ENCODE measurements around the gene EIF3I. TPM values are rescaled to one million over a fixed set of nuclear protein-coding genes. Genes with fewer than 3 reads are reported as not detected.

Gene EIF3I
- total and polyA plus RNA-seq, 2 donors (not counting 1 experiment from before 2014, with no cell fraction given), result 277 to 492 TPM

DNA sequence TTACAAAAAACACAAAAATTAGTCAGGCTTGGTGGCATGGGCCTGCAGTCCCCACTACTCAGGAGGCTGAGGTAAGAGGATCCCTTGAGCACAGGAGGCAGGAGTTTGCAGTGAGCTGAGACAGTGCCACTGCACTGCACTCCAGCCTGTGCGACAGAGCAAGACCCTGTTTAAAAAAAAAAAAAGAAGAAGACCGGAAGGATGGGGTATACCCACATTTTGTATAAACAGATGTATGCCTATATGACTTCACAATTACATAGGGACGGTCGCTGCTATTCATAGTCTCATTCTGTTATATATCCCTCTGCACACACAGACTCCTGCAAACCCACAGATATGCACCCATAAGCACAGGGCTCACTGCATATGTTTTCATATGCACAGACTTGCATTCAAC, 41.5 kb downstream of the EIF3I start:
- Histone ChIP-seq H3K27me3 (ENCODE audit: control insufficient read depth, insufficient read depth, low read length) (no peaks in the 10 kb centered on the region), H4K20me1 (ENCODE audit: control insufficient read depth, extremely low read depth, insufficient read depth, low read length) (no peaks in the 10 kb centered on the region), H3K4me1 (ENCODE audit: control insufficient read depth, extremely low read depth, insufficient read depth, low read length) (peaks cover 2% of the 10 kb centered on the region), H3K4me2 (ENCODE audit: extremely low read depth, insufficient read depth, low read length) (no peak overlapping the region), H3K36me3 (ENCODE audit: control insufficient read depth, insufficient read depth, low read length) (no peaks in the 10 kb centered on the region), H3K4me3 (replicated peaks in 1 of 4; ENCODE audit: control extremely low read depth in 1 of 4, insufficient read depth in 1 of 4, low read depth in 3 of 4, low read length in 4 of 4) (no peak overlapping the region), H3K27ac (ENCODE audit: insufficient read depth, low read length) (no peak overlapping the region), H3K79me2 (ENCODE audit: control insufficient read depth, insufficient read depth, low read length) (no peaks in the 10 kb centered on the region), H3K9me3 (ENCODE audit: control insufficient read depth, insufficient read depth, low read depth, low read length) (no peaks in the 10 kb centered on the region), H2AFZ (ENCODE audit: low read length) (no peak overlapping the region), H3K9ac (ENCODE audit: insufficient read depth, low read length) (no peak overlapping the region)
- no peak for TF ChIP-seq EZH2 (IDR thresholded peaks at IDR 0.05; ENCODE audit: low read length, missing control alignments)
- no peak for TF ChIP-seq CTCF (conservative IDR thresholded peaks at IDR 0.05 in 1 of 2, IDR thresholded peaks at IDR 0.05 in 1 of 2; ENCODE audit: low read depth in 1 of 2, low read length in 2 of 2)
- DNase-seq (ENCODE audit: low read depth in 2 of 2), result no peak

DNA sequence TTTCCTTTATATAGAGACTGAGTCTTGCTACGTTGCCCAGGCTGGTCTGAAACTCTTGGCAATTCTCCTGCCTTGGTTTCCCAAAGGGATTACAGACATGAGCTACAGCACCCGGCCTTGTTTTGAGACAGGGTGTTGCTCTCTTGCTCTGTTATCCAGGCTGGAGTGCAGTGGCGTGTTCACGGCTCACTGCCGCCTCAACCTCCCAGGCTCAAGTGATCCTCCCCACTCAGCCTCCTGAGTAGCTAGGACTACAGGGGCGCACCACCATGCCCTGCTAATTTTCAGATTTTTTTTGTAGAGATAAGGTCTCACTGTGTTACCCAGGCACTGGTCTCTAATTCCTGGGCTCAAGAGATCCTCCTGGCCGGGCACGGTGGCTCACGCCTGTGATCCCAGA, 43.6 kb downstream of the EIF3I start:
- Histone ChIP-seq H3K27ac (ENCODE audit: insufficient read depth, low read length) (no peak overlapping the region), H3K4me2 (ENCODE audit: extremely low read depth, insufficient read depth, low read length) (no peak overlapping the region), H3K4me1 (ENCODE audit: control insufficient read depth, extremely low read depth, insufficient read depth, low read length) (peaks cover 2% of the 10 kb centered on the region), H4K20me1 (ENCODE audit: control insufficient read depth, extremely low read depth, insufficient read depth, low read length) (no peaks in the 10 kb centered on the region), H3K79me2 (ENCODE audit: control insufficient read depth, insufficient read depth, low read length) (no peaks in the 10 kb centered on the region), H3K27me3 (ENCODE audit: control insufficient read depth, insufficient read depth, low read length) (peaks cover 3% of the 10 kb centered on the region), H3K9ac (ENCODE audit: insufficient read depth, low read length) (no peak overlapping the region), H3K36me3 (ENCODE audit: control insufficient read depth, insufficient read depth, low read length) (no peaks in the 10 kb centered on the region), H2AFZ (ENCODE audit: low read length) (no peak overlapping the region), H3K4me3 (replicated peaks in 1 of 4; ENCODE audit: control extremely low read depth in 1 of 4, insufficient read depth in 1 of 4, low read depth in 3 of 4, low read length in 4 of 4) (no peak overlapping the region), H3K9me3 (ENCODE audit: control insufficient read depth, insufficient read depth, low read depth, low read length) (no peaks in the 10 kb centered on the region)
- TF ChIP-seq EZH2 (IDR thresholded peaks at IDR 0.05; ENCODE audit: low read length, missing control alignments) (no peak), CTCF (conservative IDR thresholded peaks at IDR 0.05 in 1 of 2, IDR thresholded peaks at IDR 0.05 in 1 of 2; ENCODE audit: low read depth in 1 of 2, low read length in 2 of 2) (no peak)
- no peak for DNase-seq (ENCODE audit: low read depth in 2 of 2)

GRCh38 chr1:32266921-32267591, 44.8 kb downstream of the EIF3I start:
- peaks cover 2% of the 10 kb centered on the region for H3K4me1 ChIP-seq (ENCODE audit: control insufficient read depth, extremely low read depth, insufficient read depth, low read length)
- TF ChIP-seq CTCF (conservative IDR thresholded peaks at IDR 0.05 in 1 of 2, IDR thresholded peaks at IDR 0.05 in 1 of 2; ENCODE audit: low read depth in 1 of 2, low read length in 2 of 2) (no peak), EZH2 (IDR thresholded peaks at IDR 0.05; ENCODE audit: low read length, missing control alignments) (no peak)
- H3K4me3 ChIP-seq (replicated peaks in 1 of 4; ENCODE audit: control extremely low read depth in 1 of 4, insufficient read depth in 1 of 4, low read depth in 3 of 4, low read length in 4 of 4), result no peak overlapping the region
- peak; percentile 54 to 60 for DNase-seq (ENCODE audit: low read depth in 2 of 2)
- no peaks in the 10 kb centered on the region for H3K9me3 ChIP-seq (ENCODE audit: control insufficient read depth, insufficient read depth, low read depth, low read length)
- no peaks in the 10 kb centered on the region for H3K79me2 ChIP-seq (ENCODE audit: control insufficient read depth, insufficient read depth, low read length)
- H2AFZ ChIP-seq (ENCODE audit: low read length), result no peak overlapping the region
- H3K9ac ChIP-seq (ENCODE audit: insufficient read depth, low read length), result no peak overlapping the region
- H3K36me3 ChIP-seq (ENCODE audit: control insufficient read depth, insufficient read depth, low read length), result no peaks in the 10 kb centered on the region
- no peaks in the 10 kb centered on the region for H4K20me1 ChIP-seq (ENCODE audit: control insufficient read depth, extremely low read depth, insufficient read depth, low read length)
- no peak overlapping the region for H3K4me2 ChIP-seq (ENCODE audit: extremely low read depth, insufficient read depth, low read length)
- H3K27ac ChIP-seq (ENCODE audit: insufficient read depth, low read length), result peak overlapping the region; percentile 60
- peaks cover 3% of the 10 kb centered on the region for H3K27me3 ChIP-seq (ENCODE audit: control insufficient read depth, insufficient read depth, low read length)
